CD4-positive, alpha-beta T cell treated with Interleukin-6 for 4 hours (primary cell): Measurements from ENCODE around the gene MRPL14.

Experiments used
- DNase-seq: peaks from one replicate; pipeline ENCODE4 v3.0.0-alpha.2; 2020; ENCODE audit warnings: mixed read lengths

Gene MRPL14

DNA sequence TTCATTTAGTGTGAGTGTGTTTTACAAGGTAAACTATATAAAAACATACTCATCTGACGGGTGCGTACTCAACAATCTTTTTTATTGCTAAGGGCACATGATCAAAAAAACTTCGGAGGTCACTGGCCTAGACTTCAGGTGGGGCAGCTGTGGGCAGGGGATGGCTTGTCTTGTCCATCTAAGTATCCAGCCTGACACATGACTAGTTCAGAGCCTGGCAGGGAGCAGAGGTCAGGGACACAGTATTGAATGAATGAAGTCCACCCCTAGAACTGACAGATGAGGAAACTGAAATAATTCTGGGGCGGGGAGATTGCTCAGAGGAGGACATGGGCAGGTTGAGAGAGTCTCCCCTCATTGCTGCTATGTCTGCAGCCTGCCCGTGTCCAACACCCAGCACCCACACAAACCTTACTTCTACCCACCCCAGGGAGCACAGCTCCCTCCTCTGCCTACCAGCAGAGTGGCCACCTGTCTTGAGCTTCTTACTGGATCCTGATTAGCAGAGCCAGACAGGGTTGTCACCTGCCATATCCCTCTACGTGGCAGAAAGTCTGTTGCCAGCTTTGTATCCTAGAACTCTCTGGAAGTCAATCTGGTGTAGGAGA, 48.9 kb downstream of the MRPL14 start:
- DNase-seq = no peak

DNA sequence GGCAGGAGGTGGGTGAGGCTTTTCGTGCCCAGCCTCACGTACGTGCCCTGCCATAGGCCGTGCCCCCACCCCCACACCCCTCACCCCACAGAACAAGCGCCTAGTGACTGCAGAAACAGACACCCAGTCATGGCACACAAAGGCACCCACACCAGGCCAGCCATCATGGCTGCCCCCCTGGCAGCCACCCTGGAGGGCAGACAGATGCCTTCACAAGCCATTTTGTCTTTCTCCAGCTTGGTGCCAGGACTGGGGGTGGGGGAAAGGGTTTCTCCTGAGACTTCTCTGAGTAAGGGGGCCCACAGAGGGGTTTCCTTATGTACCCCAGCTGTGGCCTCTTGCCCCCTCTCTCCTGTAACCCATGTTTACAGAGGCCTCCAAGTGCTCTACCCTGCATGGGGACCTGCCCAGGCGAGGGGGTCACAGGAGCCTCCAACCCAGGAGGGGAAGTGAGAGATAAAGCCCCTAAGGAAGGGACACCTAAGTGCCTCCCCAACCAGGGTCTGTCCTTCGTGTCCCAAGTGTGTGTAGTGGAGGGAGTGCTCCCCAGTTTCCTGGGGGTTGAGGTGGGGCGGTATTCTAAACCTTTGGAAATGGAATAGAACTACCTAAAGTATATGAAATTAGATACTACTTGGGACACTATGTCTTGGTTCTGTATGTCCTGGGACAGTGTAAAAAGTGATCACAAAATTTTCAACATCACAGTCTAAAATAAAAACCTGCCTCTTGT, 49.9 kb downstream of the MRPL14 start:
- DNase-seq = no peak

DNA sequence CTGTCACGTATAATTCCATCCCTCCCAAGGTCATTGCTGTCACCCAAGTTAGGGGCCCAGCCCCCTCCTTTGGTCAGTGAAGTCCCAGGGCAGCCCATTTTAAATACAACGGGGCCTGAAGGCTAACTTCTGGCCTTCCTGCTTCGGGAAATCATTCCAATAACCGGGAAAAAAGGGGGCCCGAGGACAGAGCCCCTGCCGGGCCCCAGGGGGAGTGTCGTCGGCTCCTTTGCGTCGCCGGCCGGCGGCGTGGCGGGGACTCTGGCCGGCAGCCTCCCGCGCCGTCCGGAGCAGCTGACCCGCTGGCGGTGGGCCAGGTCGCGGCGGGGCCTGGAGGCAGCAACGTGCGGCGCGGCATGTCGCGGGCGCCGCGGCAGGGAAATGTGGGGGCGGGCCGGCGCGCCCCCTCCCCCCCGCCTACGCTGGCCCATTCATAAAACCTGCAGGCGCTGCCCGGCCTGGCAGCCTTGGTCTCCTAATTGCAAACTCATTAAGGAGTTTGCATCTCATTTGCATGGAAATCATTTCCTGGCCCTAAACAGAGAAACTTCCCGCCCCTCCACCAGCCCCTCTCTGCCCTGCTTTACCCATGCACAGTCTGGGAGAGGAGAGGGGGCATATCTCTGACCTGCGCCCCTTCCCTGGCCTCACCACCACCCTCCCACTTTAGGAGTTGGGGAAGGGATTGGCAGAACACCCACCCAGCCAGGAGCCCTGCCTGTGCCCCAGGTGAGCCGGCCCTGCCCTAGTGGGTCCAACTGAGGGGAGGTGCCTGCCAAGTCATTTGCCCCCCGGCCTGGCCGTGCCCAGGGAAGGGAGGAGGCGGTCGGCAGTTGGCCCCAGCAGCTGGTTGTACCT, 50.7 kb downstream of the MRPL14 start:
- DNase-seq = no peak

DNA sequence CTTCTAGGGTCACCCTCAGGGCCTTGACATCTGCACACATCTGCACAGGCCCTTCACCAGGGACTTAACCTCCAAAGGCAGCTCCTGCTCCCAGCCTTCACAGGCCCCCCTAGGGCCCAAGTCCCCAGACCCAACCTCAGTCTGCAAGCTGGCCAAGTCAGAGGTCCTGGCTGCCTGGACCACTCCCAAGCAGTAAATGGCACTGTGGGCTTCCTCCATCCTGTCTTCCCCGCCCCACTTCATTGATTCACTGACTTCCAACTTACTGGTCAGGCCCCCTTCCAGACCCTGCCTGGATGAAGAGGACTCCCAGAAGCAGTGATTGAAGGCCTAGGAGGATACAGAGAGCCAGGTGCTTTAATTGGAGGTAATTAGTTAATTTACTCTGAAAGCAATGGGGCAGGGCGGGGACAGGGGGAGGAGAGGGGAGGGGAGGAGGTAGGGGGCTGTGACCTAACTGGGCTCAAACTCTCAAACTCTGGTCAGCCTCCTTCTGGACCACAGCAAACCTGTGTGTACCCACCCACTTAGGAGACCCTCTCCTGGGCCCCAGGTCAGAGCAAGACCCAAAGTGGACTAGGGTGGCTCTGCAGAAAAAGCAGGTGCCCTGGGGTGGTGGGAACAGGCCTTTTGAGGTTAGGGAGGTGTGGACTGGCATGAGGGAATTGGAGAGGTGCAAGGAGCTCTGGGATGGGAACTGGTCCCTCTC, 51.5 kb downstream of the MRPL14 start:
- DNase-seq = no peak

DNA sequence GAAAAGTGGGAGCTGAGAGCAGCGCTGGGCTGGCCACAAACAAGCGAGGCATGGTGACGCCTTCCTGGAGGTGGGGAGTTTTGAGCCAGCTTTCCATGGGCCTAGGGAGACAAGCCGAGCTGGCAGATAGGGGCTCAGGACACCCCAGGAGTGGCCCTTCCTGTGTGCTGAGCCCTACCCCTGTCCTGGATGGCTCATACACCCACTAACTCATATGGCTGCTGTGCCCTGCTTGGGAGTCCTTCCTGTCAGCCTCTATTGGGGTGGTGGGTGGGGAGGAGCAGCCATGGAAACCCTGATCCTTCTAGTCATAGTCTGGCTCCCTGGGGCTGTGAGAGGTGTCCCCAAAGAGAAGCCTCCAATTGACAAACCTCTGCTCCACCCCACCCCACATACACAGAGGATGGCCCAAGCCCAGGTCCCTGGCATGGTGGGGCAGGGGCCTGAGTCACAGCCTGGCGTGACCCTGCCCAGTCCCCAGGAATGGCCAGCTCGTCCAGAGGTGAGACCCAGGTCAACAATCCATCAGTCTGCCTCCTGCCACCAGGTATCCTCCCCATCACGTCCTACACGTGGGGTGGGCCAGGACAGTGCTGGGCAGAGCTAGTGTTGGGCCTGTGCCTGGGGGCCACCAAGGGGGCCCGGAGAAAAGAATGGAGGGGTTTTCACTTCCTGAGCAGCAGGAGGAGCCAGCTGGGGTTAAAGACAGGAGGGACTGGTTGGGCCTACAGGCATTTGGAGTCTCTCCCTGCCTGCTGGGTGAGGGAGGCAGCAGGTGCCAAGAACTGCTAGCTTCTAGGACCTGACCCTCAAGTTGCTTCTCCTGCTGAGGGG, 52.2 kb downstream of the MRPL14 start:
- DNase-seq = no peak

DNA sequence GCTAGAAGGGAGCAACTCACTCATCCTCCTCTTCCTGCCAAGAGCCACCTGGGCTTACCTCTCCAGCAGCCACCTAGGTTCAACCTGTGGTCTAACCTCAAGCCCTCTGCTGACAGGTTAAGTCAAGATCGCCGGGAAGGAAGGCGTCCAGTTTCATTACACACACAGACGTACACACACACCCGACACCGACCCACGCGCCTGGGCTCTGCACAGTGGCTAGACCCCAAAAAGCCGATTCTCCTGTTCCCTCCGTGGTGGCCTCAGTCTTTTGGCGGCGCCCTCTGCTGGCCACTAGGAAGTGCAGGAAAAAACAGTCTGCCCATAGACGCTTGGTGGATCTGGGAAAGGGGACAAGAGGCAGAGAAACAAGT, 52.8 kb downstream of the MRPL14 start:
- peak; percentile 71 for DNase-seq

DNA sequence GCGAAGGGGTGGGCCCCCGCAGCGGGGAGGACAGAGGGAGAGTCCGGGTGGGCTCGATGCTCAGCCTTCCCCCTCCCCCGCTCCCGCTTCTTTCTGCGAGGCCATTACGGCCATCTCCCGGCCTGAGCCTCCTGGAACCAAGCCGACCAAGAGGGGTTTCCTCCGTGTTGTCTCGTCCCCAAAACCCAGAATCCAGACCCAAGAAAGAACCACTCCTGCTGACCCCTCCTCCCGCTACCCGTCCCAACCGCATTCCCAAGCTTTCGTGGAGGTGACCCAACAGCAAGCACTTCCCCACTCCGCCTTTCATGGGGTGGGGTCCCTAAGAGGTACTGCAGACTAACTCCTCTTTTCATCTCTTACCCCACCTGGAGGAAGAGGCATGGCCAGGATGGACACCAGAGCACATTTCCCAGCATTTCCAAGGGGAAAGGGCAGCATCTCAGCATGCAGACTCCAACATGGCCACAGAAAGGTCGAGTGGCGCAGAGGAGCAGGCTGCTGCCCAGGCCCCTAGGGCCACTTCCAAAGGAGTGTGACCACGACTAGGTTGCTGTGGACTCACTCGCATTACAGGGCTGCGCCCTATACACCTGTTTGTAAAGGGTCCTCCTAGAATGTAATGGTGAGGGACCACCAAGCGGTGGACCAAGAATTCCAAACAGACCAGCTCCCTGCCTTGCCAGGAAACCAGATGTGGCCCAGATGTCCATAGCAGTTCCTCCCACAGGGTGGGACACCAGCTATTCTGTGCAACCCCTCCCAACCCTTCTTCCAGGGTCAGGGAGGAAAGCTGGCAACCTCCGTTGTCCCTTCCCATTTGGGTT, 53.4 kb downstream of the MRPL14 start:
- DNase-seq = no peak

DNA sequence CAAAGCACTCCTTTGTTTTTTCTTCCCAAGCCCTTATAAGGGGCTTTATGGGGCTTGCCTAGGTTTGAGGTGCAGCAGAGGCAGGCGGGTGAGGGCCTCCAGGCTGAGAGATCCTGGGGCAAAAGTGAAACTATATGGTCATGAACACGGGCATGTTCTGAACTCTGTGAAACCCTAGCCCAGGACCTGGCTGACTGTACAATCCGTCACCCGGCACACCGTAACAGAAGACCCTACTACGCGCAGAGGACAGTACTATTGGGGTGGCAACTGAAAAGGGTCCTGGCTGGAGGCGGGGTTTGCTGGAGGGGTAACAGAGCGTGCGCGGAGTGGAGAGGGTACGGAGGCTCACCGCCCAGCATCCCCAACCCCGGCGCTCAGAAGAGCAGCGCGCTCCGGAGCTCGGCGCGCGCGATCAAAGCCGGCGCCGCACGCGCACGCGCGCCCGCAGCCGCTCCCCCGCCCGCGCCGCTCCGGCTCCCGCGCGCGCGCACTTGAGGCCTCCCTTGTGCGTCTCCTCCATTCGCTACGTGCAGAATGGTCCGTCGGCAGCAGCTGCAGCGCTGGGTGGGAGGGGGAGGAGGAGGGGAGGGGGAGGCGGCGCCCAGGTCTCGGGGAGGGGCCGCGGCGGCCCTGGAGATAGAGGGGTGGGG, 54.2 kb downstream of the MRPL14 start:
- peak; percentile 80 for DNase-seq

DNA sequence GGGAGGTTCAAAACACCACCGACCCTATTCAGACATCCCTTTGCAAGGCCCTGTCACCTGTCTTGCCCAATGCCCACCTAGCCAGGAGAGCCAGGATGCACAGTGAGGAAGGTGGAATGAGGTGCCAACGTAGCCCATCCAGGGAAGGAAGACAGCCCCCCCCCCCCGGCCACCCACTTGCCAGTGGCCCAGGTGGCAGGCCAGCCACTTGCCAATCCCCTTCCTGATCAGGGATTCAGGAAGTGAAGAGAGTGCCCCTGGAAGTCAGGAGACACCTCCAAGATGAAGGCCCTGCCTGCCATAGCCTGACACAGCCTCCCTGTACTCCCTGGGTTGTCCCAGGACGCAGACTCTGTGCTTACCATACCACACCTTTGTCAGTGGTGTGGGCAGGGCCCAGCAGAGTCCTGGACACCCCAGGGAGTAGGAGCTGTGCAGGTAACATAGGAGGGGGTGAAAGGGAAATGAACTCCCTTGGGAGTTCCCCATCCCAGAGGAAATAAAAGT, 54.7 kb downstream of the MRPL14 start:
- DNase-seq = no peak

DNA sequence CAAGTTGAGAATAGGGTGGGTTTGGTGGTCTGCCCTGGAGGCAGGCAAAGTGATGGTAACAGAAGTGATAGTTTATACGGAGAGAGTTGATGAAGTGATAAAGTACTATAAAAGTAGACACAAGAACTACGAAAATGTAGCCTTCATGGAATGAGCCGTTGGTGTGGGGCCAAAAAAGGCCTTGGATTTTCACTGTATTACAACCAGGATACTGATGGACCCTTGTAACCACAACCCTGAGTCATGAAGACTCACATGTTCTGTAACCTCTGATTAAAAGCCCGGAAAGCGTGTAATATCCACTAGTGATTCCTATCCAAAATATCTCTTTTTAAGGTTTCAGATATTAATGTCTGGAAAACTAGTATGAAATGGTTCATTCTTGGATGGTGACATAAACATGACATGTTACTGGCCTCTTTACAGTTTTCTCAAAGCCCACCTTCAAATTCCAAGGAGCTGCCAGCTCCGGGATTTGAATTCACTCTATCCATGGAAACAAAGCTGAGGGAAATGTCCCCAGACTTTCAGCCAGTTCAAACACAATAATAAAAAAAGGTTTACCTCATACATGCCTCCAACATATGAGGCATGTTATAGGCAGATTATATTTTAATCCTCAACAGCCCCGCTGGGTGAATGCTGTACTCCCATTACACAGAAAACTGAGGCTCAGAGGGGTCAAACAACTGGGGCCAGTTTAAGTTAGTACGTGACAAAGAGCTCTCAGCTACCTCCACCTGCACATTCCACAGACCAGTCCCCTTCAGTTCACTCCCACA, 55.4 kb downstream of the MRPL14 start:
- no peak for DNase-seq

DNA sequence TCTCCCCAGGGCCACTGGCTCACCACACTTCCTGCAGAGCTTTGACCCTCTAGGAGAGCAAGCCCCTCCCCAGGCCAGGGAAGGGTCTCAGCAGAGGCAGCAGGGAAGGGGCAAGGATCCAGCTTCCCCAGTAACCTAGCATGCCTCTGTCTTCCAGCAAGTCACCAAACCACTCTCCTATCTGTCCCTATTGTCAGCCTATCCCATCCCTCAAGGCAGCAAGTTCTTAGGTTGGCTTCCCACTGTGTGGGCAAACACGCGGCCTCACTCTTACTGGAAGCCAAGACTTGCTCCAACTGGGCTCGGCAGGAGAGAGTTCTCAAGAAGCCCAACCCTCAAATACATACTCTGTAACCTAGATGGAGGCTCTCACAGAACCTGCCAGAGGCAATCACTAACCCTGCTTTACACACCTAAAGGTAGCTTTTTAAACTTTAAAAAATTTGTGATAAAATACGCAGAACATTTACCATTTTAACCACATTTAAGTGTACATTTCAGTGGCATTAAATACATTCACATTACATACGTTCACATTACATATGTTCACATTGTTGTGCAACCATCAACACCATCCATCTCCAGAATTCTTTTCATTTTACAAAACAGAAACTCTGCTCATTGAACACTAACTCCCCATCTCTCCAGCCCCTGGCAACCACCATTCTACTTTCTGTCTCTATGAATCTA, 58.5 kb downstream of the MRPL14 start:
- DNase-seq = no peak

DNA sequence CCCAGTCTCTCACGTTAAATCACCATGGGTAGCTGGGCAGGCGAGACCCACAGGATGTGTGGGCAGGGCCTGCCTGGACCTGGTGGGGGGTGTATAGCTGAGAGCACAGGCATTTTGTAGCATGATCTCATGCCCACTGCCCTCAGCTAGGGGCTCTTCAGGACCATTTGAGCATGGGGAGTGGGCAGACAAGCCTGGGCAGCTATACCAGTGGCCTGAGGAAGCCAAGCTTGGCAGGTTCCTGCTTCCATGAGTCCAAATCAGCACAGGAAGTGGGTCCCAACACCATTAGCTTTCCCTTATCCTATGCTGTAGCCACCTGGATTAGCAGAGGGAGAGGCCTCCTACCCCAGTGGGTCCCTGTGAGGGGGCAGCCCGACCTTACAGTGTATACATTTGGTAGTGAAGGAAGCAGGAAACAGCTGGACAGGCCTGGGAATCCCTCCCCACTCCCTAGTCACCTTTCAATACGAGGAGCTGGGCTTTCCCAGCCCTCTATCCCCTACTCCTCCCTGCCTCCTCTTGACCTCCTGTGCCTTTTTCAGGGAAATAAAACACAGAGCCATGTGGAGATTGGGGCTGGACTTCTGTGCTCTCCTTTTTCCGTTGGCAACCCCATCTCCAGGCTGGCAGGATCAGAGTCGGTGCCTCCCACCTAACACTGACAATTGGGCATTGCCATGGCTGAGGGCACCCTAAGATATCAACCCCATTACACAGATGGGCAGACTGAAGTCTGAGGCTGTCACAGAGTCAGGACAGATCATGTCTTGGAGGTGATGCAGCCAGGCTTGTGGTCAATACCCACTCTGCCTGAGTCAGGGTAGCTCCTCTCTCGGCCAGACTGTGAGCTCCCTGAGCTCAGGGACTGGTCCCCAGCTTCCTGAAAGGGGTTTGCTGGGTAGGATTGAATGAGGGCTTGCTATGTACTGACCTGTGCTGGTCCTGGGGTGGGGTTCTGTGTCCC, 59.8 kb downstream of the MRPL14 start:
- DNase-seq = no peak

DNA sequence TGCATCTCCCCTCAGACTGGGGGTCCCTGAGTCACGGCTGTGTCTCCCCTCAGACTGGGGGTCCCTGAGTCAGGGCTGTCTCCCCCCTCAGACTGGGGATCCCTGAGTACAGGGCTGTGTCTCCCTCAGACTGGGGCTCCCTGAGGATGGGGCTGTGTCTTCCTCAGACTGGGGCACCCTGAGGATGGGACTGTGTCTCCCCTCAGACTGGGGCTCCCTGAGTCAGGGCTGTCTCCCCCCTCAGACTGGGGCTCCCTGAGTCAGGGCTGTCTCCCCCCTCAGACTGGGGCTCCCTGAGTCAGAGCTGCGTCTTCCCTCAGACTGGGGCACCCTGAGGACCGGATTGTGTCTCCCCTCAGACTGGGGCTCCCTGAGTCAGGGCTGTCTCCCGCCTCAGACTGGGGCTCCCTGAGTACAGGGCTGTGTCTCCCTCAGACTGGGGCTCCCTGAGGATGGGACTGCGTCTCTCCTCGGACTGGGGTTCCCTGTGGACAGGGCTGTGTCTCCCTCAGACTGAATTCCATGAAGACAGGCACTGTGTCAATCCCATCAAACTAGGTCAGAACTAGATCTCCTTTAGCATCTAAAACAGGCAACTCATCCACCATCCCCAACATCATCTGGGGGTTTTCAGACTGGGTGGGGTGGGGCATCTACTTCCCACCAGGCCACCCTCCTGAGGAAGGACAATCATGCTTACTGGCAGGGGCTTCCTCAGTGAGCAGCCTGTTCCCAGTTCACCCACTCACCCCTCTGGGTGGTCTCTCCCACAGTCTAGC, 60.7 kb downstream of the MRPL14 start:
- no peak for DNase-seq

DNA sequence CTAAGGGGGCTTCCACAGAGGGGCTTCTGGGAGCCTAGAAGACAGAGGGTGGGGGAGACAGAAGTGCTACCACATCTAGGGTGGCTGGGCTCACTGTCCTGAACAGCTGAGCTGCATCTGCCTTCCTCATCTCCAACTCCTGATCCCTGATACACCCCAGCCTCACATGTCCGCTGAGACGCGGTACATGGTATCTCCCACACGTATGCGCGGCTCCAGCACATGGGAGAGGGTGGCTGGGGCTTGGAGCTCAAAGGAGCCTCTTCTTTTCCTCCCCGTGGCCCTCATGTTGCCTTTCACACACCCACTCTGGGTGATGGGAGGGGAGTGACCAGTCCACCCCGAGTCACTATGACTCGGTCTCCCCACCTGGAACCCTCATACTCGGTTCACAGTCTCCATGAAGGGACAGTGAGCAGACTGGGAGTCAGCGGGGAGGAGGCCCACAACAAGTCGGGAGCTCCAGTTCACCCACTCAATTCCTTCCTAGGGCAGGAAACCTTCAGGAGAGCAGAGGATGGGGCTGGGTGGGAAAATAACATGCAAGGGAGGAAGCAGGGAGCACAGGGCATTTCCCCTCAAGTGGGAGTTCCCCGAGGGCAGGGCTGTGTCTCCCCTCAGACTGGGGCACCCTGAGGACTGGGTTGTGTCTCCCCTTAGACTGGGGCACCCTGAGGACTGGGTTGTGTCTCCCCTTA, 61.7 kb downstream of the MRPL14 start:
- no peak for DNase-seq

DNA sequence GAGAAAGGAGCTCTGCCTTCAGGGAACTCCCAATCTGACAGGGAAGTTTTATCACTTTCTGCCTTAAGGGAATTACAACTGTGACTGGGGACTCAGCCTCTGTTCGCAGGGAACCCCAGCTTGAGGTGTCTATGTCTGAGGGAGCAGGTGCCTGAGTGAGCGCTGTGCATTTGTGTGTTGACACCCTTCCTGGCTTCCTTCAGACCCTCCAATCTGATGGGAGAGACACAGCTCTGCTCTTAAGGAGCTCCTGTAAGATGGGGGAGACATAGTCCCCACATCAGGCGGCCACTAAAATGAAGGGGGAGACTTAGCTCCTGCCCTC, 62.3 kb downstream of the MRPL14 start:
- DNase-seq = no peak

DNA sequence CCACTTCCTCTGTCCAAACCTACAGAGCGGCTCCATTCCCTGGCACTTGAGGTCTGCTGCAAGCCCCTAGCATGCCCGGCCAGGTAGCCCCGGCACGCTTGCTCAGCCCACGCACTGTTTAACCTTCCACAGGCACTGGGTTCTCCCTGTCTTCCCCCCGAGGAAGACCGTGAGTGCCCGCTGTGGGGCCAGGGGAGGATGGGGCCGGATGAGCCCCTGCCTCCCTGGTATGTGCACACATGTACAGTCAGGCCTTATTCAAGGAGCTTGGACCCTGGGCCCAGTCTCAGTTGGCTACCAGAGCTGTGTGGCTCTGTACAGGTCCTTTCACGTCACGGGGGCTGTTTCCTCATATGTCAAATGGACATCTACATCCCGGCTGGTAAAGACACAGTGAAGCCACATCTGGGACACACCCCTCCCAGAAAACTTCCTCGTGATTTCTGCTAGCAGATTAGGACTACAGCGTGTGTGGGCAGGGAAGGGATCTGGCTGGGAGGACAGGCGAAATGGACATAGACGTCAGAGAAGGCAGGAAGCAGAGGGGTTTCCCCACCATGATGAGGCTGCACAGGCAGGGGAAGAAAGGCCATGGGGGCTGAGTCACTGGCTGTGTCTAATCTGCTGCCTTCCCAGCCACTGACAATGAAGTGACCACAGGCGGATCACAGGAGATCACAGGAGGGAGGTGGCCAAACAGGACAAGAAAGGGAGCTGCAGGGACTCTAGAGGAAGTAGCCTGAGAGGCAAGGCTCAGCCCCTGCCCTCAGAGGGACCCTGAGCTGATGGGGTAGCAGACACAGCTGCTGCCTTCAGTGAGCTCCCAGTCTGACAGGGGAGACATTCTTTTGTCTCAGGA, 62.9 kb downstream of the MRPL14 start:
- no peak for DNase-seq
